A549 (cell line): ENCODE data around the gene TMEM131.

Experiments used
- CTCF ChIP-seq: fragments of >200 bp; sonication (Bioruptor Twin); formaldehyde crosslinking; IDR thresholded peaks from 3 replicates; pipeline ENCODE4 v1.5.1; 2016
- EHMT2 ChIP-seq: fragments of 200-600 bp; sonication (generic); IDR thresholded peaks from 2 replicates; pipeline ENCODE4 v1.6.1; 2016; ENCODE audit warnings: antibody characterized with exemption, low read depth, mild to moderate bottlenecking, moderate library complexity
- NFE2L2 ChIP-seq: fragments of 150-350 bp; conservative IDR thresholded peaks from 2 replicates; pipeline ENCODE4 v1.6.1; 2014; ENCODE audit warnings: low read length
- REST ChIP-seq: fragments of 200-600 bp; sonication (generic); IDR thresholded peaks from 2 replicates; pipeline ENCODE4 v1.6.1; 2016; ENCODE audit warnings: antibody characterized with exemption, mild to moderate bottlenecking, moderate library complexity

- TF ChIP-seq EHMT2 (no peak), CTCF (no peak), NFE2L2 (no peak), REST (no peak)
Observed at GRCh38 chr2:97711394-97711711, 284.4 kb downstream of the TMEM131 start.
